ENCODE data around the gene CEP70.

- no peak for TF ChIP-seq CTCF (conservative IDR thresholded peaks at IDR 0.05; ENCODE audit: low read depth, low read length)
- no peak for TF ChIP-seq EZH2 (IDR thresholded peaks at IDR 0.05; ENCODE audit: borderline replicate concordance, low read depth, low read length, poor library complexity, severe bottlenecking)
Measured at GRCh38 chr3:138494607-138494929, 99.5 kb downstream of the CEP70 start.
